GM19324 (cell line): ENCODE measurements around the gene C1S.
"Not testable (repeated sequence)": the region's sequence is repeated elsewhere in the genome, so short reads cannot be mapped to it uniquely, and the experiment has no call there.

Experiments
- ATAC-seq: cut with Tn5 transposase; IDR thresholded peaks from one replicate; pipeline ENCODE4 v1.9.1; 2021; ENCODE audit warnings: mild to moderate bottlenecking, moderate library complexity; ENCODE audit not compliant: unreplicated experiment, low FRiP score

Gene C1S

GRCh38 chr12:7045913-7046312 lies 14.6 kb upstream of the C1S start:
- ATAC-seq, result no peak

- ATAC-seq, result no peak
Measured at GRCh38 chr12:7046383-7047105, 14.0 kb upstream of the C1S start.

GRCh38 chr12:7047306-7047705 lies 13.2 kb upstream of the C1S start:
- ATAC-seq, result no peak

- ATAC-seq, result not testable (repeated sequence)
Measured at GRCh38 chr12:7049445-7049951, 11.0 kb upstream of the C1S start.

GRCh38 chr12:7049973-7050372 lies 10.5 kb upstream of the C1S start:
- ATAC-seq, result not testable (repeated sequence)

GRCh38 chr12:7054925-7055324 lies 5.6 kb upstream of the C1S start:
- ATAC-seq, result no peak

- not testable (repeated sequence) for ATAC-seq
Measured at GRCh38 chr12:7055736-7056135, 4.8 kb upstream of the C1S start.

GRCh38 chr12:7058163-7058845 lies 2.2 kb upstream of the C1S start:
- no peak for ATAC-seq

GRCh38 chr12:7058850-7059395 lies 1.6 kb upstream of the C1S start:
- no peak for ATAC-seq

GRCh38 chr12:7059780-7060179 lies 738 bp upstream of the C1S start:
- ATAC-seq, result no peak

GRCh38 chr12:7061138-7061537 lies 620 bp downstream of the C1S start:
- no peak for ATAC-seq

- ATAC-seq, result no peak
Measured at GRCh38 chr12:7061596-7061995, 1.1 kb downstream of the C1S start.

- no peak for ATAC-seq
Measured at GRCh38 chr12:7064516-7064915, 4.0 kb downstream of the C1S start.

- no peak for ATAC-seq
Measured at GRCh38 chr12:7065073-7065623, 4.6 kb downstream of the C1S start.

- ATAC-seq, result no peak
Measured at GRCh38 chr12:7066596-7066995, 6.1 kb downstream of the C1S start.

GRCh38 chr12:7067096-7067495 lies 6.6 kb downstream of the C1S start:
- no peak for ATAC-seq

- ATAC-seq, result no peak
Measured at GRCh38 chr12:7068240-7068993, 7.9 kb downstream of the C1S start.

GRCh38 chr12:7068994-7069346 lies 8.5 kb downstream of the C1S start:
- no peak for ATAC-seq

GRCh38 chr12:7069386-7069785 lies 8.9 kb downstream of the C1S start:
- no peak for ATAC-seq

GRCh38 chr12:7072035-7072434 lies 11.5 kb downstream of the C1S start:
- no peak for ATAC-seq

GRCh38 chr12:7072554-7072953 lies 12.0 kb downstream of the C1S start:
- ATAC-seq, result no peak
